Gastroesophageal sphincter (tissue), 4 donors: ENCODE measurements around the gene FUT8. TPM values are rescaled to one million over a fixed set of nuclear protein-coding genes. Genes with fewer than 3 reads are reported as not detected.

ENCODE experiments used
- ATAC-seq: fragments of 150-250 bp; one replicate; pipeline ENCODE4 v1.9.1; 2016; ENCODE audit warnings: mild to moderate bottlenecking, moderate library complexity
- H3K27ac ChIP-seq, 4 donors: fragments of 200-600 bp; sonication (generic) in 3 of 4; 1 replicate in 3 of 4; 2 replicates in 1 of 4; pipeline ENCODE4 v1.5.1; 2016 to 2019
- H3K27me3 ChIP-seq: fragments of 200-600 bp; sonication (generic); one replicate; pipeline ENCODE4 v1.5.1; 2019
- H3K36me3 ChIP-seq, 2 donors: fragments of 200-600 bp; sonication (generic); one replicate each; pipeline ENCODE4 v1.5.1; 2019; ENCODE audit warnings: control low read depth in 1 of 2
- H3K4me1 ChIP-seq, 3 donors: fragments of 200-600 bp; sonication (generic); 1 replicate in 2 of 3; 2 replicates in 1 of 3; pipeline ENCODE4 v1.5.1; 2016 to 2019; ENCODE audit warnings: control low read depth in 2 of 3
- H3K4me3 ChIP-seq, 2 donors: fragments of 200-600 bp; sonication (generic); one replicate each; pipeline ENCODE4 v1.5.1; 2019; ENCODE audit warnings: mild to moderate bottlenecking in 1 of 2, moderate library complexity in 1 of 2
- H3K9me3 ChIP-seq, 3 donors: fragments of 200-600 bp; sonication (generic); one replicate each; pipeline ENCODE4 v1.5.1; 2017 to 2019; ENCODE audit warnings: control low read depth in 2 of 3
- EP300 ChIP-seq: sonication (generic); formaldehyde crosslinking; IDR thresholded peaks from one replicate; pipeline ENCODE4 v1.6.1; 2017; ENCODE audit warnings: antibody characterized with exemption, mild to moderate bottlenecking
- POLR2A ChIP-seq, 2 donors: fragments of 450-650 bp; IDR thresholded peaks; one replicate each; pipeline ENCODE4 v1.6.1; 2017; ENCODE audit warnings: antibody characterized with exemption in 2 of 2, mild to moderate bottlenecking in 2 of 2, moderate library complexity in 1 of 2
- POLR2AphosphoS5 ChIP-seq: sonication (generic); formaldehyde crosslinking; IDR thresholded peaks from one replicate; pipeline ENCODE4 v1.6.1; 2017; ENCODE audit warnings: antibody characterized with exemption
- WGBS, 2 donors: methylation state at CpG; one replicate each; pipeline ENCODE4 v1.1.5; 2018; ENCODE audit warnings: low coverage in 1 of 2; 5-methylcytosine and 5-hydroxymethylcytosine counted together
- total RNA-seq, 4 donors: library from RNA; depleted of rRNA; stranded (reverse); fragments of >200 nt; gene quantifications; one replicate each; pipeline ENCODE4 v1.1.0, GENCODE V29; 2016
- TF ChIP-seq, protein P1 (sequence below), 4 experiments: fragments of 200-600 bp in 2 of 4; fragments of 450-650 bp in 2 of 4; sonication (generic) in 1 of 4; IDR thresholded peaks; one replicate each; pipeline ENCODE4 v1.5.1; 2017 to 2019; ENCODE audit warnings: antibody characterized with exemption in 4 of 4, mild to moderate bottlenecking in 2 of 4, moderate library complexity in 2 of 4

The FUT8 gene
- total RNA-seq, 4 donors from 2014 or later: 16.9 to 35.2 (median 30.8) TPM

DNA sequence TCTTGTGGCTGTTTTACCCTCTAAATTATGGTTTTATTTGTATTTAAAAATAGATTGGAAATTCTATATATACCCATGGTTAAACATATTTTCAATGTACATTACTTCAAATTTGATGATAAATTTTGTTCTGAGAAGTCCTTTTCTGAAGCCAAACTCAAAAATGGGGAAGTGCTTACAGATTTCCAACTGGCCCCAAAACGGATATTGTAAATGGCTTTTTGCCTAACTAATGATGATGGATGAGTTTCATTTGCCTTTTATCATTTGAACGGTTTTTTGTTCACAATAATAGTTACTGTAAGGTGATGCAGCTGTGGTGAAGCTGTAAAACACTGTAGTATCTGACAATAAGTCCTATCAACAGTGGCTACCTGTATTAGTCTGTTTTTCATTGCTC, 136.9 kb downstream of the FUT8 start:
- no peak for ATAC-seq
- no peak overlapping the region for H3K4me3 ChIP-seq

DNA sequence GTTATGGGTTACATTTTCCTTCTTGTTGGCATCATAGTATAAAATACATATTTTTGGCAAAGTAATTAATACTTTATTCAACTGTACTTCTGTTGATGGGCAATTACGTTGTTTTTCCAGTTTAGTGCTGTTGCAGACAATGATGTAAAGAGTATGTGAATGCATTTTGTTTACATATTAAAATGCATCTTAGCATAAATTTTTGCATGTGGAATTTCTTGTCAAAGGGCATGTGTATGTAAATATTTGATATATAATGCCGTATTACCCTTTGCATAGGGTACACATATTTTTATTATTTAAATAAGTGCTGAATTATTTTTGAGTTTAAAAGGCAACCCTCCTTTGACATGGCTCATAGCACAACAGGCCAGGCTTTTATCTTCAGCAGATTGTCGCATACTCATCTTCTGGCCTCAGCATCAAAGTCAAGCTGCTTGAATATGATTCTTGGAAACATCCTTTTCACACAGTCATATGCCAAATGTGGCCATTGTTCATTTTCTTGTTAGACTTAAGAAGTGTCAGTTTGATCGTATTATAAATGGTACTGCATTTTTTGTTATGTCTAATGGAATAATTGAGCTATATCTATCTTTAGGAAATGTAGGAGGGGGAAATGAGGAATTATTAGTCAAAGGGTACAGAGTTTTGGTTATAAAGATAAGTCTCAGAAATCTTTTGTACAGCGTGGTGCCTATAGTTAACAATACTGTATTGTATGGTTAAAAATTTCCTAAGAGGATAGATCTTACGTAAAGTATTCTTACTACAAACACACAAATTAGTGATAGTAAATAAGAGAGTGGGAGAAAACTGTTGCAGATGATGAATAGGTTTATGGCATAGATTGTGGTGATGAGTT, 138.5 kb downstream of the FUT8 start:
- 89 to 90% methylated on average over 6 of the region's 6 CpGs for WGBS, 2 donors
- ATAC-seq: no peak
- no peak overlapping the region for H3K4me3 ChIP-seq
- H3K27ac ChIP-seq: no peak overlapping the region
- no peaks in the 10 kb centered on the region for H3K27me3 ChIP-seq
- no peak for TF ChIP-seq POLR2AphosphoS5
- TF ChIP-seq POLR2A (IDR thresholded peaks at IDR 0.05): no peak
- TF ChIP-seq, protein P1, sequence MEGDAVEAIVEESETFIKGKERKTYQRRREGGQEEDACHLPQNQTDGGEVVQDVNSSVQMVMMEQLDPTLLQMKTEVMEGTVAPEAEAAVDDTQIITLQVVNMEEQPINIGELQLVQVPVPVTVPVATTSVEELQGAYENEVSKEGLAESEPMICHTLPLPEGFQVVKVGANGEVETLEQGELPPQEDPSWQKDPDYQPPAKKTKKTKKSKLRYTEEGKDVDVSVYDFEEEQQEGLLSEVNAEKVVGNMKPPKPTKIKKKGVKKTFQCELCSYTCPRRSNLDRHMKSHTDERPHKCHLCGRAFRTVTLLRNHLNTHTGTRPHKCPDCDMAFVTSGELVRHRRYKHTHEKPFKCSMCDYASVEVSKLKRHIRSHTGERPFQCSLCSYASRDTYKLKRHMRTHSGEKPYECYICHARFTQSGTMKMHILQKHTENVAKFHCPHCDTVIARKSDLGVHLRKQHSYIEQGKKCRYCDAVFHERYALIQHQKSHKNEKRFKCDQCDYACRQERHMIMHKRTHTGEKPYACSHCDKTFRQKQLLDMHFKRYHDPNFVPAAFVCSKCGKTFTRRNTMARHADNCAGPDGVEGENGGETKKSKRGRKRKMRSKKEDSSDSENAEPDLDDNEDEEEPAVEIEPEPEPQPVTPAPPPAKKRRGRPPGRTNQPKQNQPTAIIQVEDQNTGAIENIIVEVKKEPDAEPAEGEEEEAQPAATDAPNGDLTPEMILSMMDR (IDR thresholded peaks at IDR 0.05): no peak
- no peak for TF ChIP-seq EP300
- H3K36me3 ChIP-seq: no peaks in the 10 kb centered on the region
- H3K9me3 ChIP-seq: no peaks in the 10 kb centered on the region
- no peaks in the 10 kb centered on the region for H3K4me1 ChIP-seq

More for the DNA sequence above, 136.9 kb downstream of the FUT8 start:
- WGBS, 2 donors: 32 to 40% methylated on average over 2 of the region's 2 CpGs
- no peak overlapping the region for H3K27ac ChIP-seq
- TF ChIP-seq, protein P1 (IDR thresholded peaks at IDR 0.05): no peak
- TF ChIP-seq POLR2A (IDR thresholded peaks at IDR 0.05): no peak
- no peak for TF ChIP-seq POLR2AphosphoS5
- no peak for TF ChIP-seq EP300
- no peaks in the 10 kb centered on the region for H3K27me3 ChIP-seq
- no peaks in the 10 kb centered on the region for H3K4me1 ChIP-seq
- H3K36me3 ChIP-seq: no peaks in the 10 kb centered on the region
- no peaks in the 10 kb centered on the region for H3K9me3 ChIP-seq

DNA sequence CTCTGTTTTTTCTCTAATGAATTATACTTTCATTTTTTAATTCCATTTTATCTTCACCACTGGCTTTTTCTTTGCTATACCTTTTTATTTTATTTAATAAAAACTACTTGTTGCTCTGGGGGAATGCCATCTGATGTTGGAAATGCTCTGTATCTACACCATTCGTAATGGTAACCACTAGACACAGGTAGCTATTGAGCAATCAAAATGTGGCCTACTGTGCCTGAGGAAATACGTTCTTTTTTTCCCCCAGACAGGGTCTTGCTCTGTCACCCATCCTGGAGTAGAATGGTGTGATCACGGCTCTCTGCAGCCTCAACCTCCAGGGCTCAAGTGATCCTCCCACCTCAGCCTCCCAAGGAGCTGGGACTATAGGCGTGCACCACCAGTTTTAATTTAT, 140.2 kb downstream of the FUT8 start:
- no peak for ATAC-seq
- Histone ChIP-seq H3K4me3 (no peak overlapping the region), H3K36me3 (no peaks in the 10 kb centered on the region), H3K27ac (no peak overlapping the region), H3K27me3 (no peaks in the 10 kb centered on the region), H3K9me3 (no peaks in the 10 kb centered on the region), H3K4me1 (no peaks in the 10 kb centered on the region)
- WGBS, 2 donors: 92 to 100% methylated on average over 1 to 3 of the region's 4 CpGs
- TF ChIP-seq POLR2AphosphoS5 (no peak), POLR2A (IDR thresholded peaks at IDR 0.05) (no peak)
- TF ChIP-seq, protein P1 (IDR thresholded peaks at IDR 0.05): no peak

DNA sequence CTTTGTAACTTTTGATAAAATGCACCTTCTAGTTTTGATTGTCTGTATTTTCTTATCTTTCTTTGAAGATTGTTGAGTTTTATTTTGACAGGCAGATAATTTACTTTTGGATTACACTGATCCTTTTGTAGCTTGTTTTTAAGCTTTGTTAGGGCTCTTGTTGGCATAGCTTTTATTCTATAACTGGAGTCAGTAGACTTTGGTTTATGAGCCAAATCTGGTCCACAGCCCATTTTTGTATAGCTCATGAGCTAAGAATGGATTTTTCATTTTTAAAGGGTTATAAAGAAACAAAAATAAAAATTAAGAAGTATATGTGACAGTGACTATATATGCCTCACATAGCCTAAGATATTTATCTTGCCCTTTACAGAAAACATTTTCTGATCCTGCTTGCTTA, 142.3 kb downstream of the FUT8 start:
- no peak for TF ChIP-seq POLR2AphosphoS5
- TF ChIP-seq EP300: no peak
- TF ChIP-seq POLR2A (IDR thresholded peaks at IDR 0.05): no peak
- TF ChIP-seq, protein P1 (IDR thresholded peaks at IDR 0.05): no peak
- Histone ChIP-seq H3K4me1 (peaks cover 0 to 7% (median 0%) of the 10 kb centered on the region in 3 donors), H3K4me3 (no peak overlapping the region), H3K27ac (no peak overlapping the region), H3K27me3 (no peaks in the 10 kb centered on the region), H3K36me3 (no peaks in the 10 kb centered on the region), H3K9me3 (no peaks in the 10 kb centered on the region)
- no peak for ATAC-seq

DNA sequence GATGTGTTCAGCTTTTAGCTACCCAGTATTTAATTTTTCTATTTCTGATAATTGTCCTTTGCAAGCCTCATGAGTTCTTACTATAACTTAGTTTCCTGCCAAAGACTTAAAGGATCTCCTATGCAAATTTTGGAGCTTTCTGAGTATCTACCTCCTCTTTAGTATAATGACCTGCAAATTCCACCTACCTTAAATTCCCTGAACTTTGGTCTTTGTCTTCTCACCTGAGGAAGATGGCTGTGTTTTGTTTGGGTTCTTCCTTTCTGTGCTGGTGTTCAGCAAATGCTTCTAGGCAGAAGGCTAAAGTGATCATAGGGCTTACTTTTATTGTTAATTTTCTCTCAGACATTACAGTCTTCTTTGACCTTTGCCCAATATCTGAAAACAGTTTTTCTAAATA, 142.8 kb downstream of the FUT8 start:
- H3K36me3 ChIP-seq: no peaks in the 10 kb centered on the region
- no peak overlapping the region for H3K4me3 ChIP-seq
- no peaks in the 10 kb centered on the region for H3K9me3 ChIP-seq
- no peak for ATAC-seq
- H3K27ac ChIP-seq: no peak overlapping the region
- H3K4me1 ChIP-seq: peaks cover 0 to 12% (median 0%) of the 10 kb centered on the region in 3 donors
- no peaks in the 10 kb centered on the region for H3K27me3 ChIP-seq
- TF ChIP-seq, protein P1 (IDR thresholded peaks at IDR 0.05): no peak
- TF ChIP-seq POLR2A (IDR thresholded peaks at IDR 0.05) (no peak), POLR2AphosphoS5 (no peak), EP300 (no peak)
